B cell (primary cell): Measurements from ENCODE around the gene SGSM1. TPM values are rescaled to one million over a fixed set of nuclear protein-coding genes. Genes with fewer than 3 reads are reported as not detected.
A peak's percentile ranks its signal among the peaks of the same experiment; 100 is the strongest.

Experiments used
- ATAC-seq: fragments of 200-7000 bp; cut with Tn5 transposase; one replicate; pipeline ENCODE4 v1.10.0; 2021; ENCODE audit warnings: low read depth, mild to moderate bottlenecking, moderate number of reproducible peaks, moderate library complexity
- CTCF ChIA-PET: fragments of 350-600 bp; sonication (Branson Sonifier 250); formaldehyde crosslinking; loops from one replicate; lab custom pipeline; 2021; ENCODE audit warnings: antibody characterized with exemption, inconsistent platforms; lab: Charles Lee
- POLR2A ChIA-PET: fragments of 350-600 bp; sonication (Branson Sonifier 250); formaldehyde crosslinking; loops from one replicate; lab custom pipeline; 2021; ENCODE audit warnings: antibody characterized with exemption; lab: Charles Lee
- DNase-seq: peaks from one replicate; pipeline ENCODE4 v3.0.0; 2013
- H2AFZ ChIP-seq: 2 replicates; pipeline ENCODE4 v1.6.1; 2012; ENCODE audit warnings: mild to moderate bottlenecking, low read depth, low read length; ENCODE audit not compliant: insufficient read depth, poor library complexity, severe bottlenecking
- H3K27ac ChIP-seq, 2 donors: 1 replicate in 1 of 2; 2 replicates in 1 of 2; pipeline ENCODE4 v1.5.1; 2012 to 2013; ENCODE audit warnings: low read length in 2 of 2, mild to moderate bottlenecking in 2 of 2, moderate library complexity in 1 of 2
- H3K27me3 ChIP-seq, 4 experiments: fragments of 200-600 bp in 1 of 4; sonication (generic) in 1 of 4; replicated peaks in 1 of 4; 1 replicate in 2 of 4; 2 replicates in 2 of 4; pipeline versions ENCODE4 v1.6.1 to v1.7.0; 2013 to 2016; ENCODE audit warnings: low read length in 3 of 4, mild to moderate bottlenecking in 2 of 4, mixed read lengths in 1 of 4, moderate library complexity in 1 of 4; ENCODE audit not compliant: insufficient read depth in 4 of 4, control insufficient read depth in 3 of 4; ENCODE audit errors: control extremely low read depth in 1 of 4
- H3K36me3 ChIP-seq, 2 experiments: replicated peaks in 1 of 2; 1 replicate in 1 of 2; 2 replicates in 1 of 2; pipeline versions ENCODE4 v1.6.1 to v1.7.1; 2013; ENCODE audit warnings: low read length in 1 of 2; ENCODE audit not compliant: insufficient read depth in 2 of 2, control insufficient read depth in 1 of 2; ENCODE audit errors: control extremely low read depth in 1 of 2, extremely low read depth in 1 of 2
- H3K4me1 ChIP-seq, 2 donors: fragments of 200-600 bp in 1 of 2; sonication (generic) in 1 of 2; 1 replicate in 1 of 2; 2 replicates in 1 of 2; pipeline versions ENCODE4 v1.5.1 to v1.6.1; 2013 to 2017; ENCODE audit warnings: low read length in 2 of 2; ENCODE audit not compliant: control insufficient read depth in 2 of 2, insufficient read depth in 2 of 2
- H3K4me2 ChIP-seq: replicated peaks from 2 replicates; pipeline ENCODE3; 2012; ENCODE audit warnings: mild to moderate bottlenecking, low read depth, low read length; ENCODE audit not compliant: poor library complexity, severe bottlenecking
- H3K4me3 ChIP-seq, 5 experiments: fragments of 200-600 bp in 1 of 5; sonication (generic) in 1 of 5; 1 replicate in 3 of 5; 2 replicates in 2 of 5; pipeline versions ENCODE4 v1.5.1 to v1.7.0; 2011 to 2016; ENCODE audit warnings: low read length in 4 of 5, mild to moderate bottlenecking in 4 of 5, low read depth in 2 of 5, control low read depth in 1 of 5, moderate library complexity in 1 of 5; ENCODE audit not compliant: insufficient read depth in 1 of 5; ENCODE audit errors: control extremely low read depth in 1 of 5, extremely low read depth in 1 of 5
- H3K79me2 ChIP-seq: fragments of 200-600 bp; sonication (generic); one replicate; pipeline ENCODE4 v1.6.0; 2016; ENCODE audit warnings: low read length; ENCODE audit not compliant: control insufficient read depth, insufficient read depth
- H3K9ac ChIP-seq: fragments of 200-600 bp; sonication (generic); 2 replicates; pipeline ENCODE4 v1.6.1; 2017; ENCODE audit warnings: mild to moderate bottlenecking, low read length, moderate library complexity
- H3K9me3 ChIP-seq, 3 donors: one replicate each; pipeline versions ENCODE4 v1.6.1 to v1.7.1; 2013; ENCODE audit warnings: low read length in 2 of 3; ENCODE audit not compliant: control insufficient read depth in 2 of 3, insufficient read depth in 1 of 3; ENCODE audit errors: control extremely low read depth in 1 of 3
- H4K20me1 ChIP-seq: 2 replicates; pipeline ENCODE4 v1.6.0; 2012; ENCODE audit warnings: mild to moderate bottlenecking, low read length; ENCODE audit not compliant: insufficient read depth, control insufficient read depth, poor library complexity, severe bottlenecking
- H3K27ac Mint-ChIP-seq: one replicate; pipeline ENCODE4 v1.8.0; 2021; ENCODE audit warnings: mixed read lengths
- H3K27me3 Mint-ChIP-seq: one replicate; pipeline ENCODE4 v1.8.0; 2021; ENCODE audit warnings: mixed read lengths
- H3K4me1 Mint-ChIP-seq: one replicate; pipeline ENCODE4 v1.8.0; 2021; ENCODE audit warnings: mixed read lengths
- H3K4me3 Mint-ChIP-seq: one replicate; pipeline ENCODE4 v1.8.0; 2021; ENCODE audit warnings: mixed read lengths
- H3K9me3 Mint-ChIP-seq: one replicate; pipeline ENCODE4 v1.8.0; 2022; ENCODE audit warnings: mixed read lengths; ENCODE audit not compliant: insufficient read depth
- EZH2 ChIP-seq: IDR thresholded peaks from 2 replicates; pipeline ENCODE4 v1.6.1; 2012; ENCODE audit warnings: borderline replicate concordance, low read depth, mild to moderate bottlenecking, moderate library complexity, low read length; ENCODE audit not compliant: insufficient read depth, poor library complexity, severe bottlenecking
- WGBS: methylation state at CpG from one replicate; pipeline ENCODE4 v1.1.5; 2013; ENCODE audit warnings: missing lambda C conversion rate; ENCODE audit not compliant: insufficient coverage; 5-methylcytosine and 5-hydroxymethylcytosine counted together
- intact Hi-C: fragments of 100-400 bp; cut with micrococcal nuclease; formaldehyde crosslinking; loops from one replicate; pipeline ENCODE4 v1.10.0; 2022
- polyA plus RNA-seq: library from polyadenylated mRNA; depleted of rRNA; stranded (reverse); fragments of >200 nt; gene quantifications from 2 replicates; pipeline ENCODE4 v1.2.3, GENCODE V29; 2012
- total RNA-seq, 2 donors: library from RNA; stranded (reverse); fragments of 120-200 nt in 1 of 2; gene quantifications; 1 replicate in 1 of 2; 2 replicates in 1 of 2; pipeline versions ENCODE4 v1.2.3 to v1.2.4, GENCODE V29; 2013 to 2022
- TF ChIP-seq, protein P1 (sequence below): fragments of 200-600 bp; IDR thresholded peaks from one replicate; pipeline ENCODE4 v1.8.0; 2022; ENCODE audit warnings: antibody characterized with exemption, mild to moderate bottlenecking

Gene SGSM1
- total and polyA plus RNA-seq, 2 donors (not counting 1 experiment from before 2014, with no cell fraction given), result 0.91 to 1.3 TPM

DNA sequence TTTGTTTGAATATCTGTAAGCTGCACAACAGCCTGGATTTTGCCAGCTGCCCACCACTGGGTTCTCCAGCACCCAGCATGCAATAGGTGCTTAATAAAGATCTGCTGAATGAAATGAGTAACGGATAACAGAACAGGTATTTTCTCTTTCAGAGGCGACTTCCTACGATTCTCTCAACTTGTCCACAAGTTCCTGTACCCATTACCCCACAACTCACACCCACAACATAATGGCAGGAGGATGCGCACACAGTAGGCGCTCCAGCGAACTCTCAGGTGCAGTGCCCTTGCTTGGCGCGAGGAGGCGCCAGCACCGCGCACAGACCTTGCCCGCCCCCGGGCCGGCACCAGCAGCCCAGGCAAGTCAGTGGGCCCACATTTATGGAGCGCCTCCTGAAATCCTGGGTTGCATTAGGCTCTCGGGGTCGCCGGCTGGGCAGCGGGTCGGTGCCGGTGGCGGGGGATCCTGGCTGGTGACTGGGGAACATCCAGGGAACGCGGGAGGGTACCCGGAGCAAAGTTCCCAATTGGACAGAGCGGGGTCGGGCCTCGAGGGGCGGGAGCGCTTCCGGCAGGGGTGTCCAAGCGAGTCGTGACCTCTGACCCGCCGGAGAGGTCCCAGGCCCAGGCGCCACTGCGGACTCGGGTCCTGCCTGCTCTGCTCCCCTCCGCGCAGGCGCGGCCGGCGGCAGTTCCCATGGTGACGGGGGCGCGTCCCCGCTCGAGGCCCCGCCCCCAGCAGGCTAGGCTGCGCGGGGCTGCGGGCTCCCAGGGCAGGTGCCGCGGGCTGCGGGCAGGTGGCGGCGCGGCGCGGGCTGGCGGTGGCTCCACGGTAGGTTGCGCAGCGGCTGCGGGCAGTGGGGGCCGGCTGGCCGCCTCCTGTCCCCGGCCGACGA lies 146.2 kb downstream of the SGSM1 start, which contains the start of gene KIAA1671:
TSS of gene KIAA1671 (plus strand) at position 775 of the 895 bp plus-strand sequence. CDS start 75,284 bp downstream, outside the sequence.
- Histone ChIP-seq H3K4me1 (peaks cover 13 to 15% of the 10 kb centered on the region in 2 donors), H2AFZ (peak within 1 kb of the TSS; percentile 69), H3K9me3 (peaks cover 0 to 16% (median 0%) of the 10 kb centered on the region in 3 donors), H3K79me2 (no peaks in the 10 kb centered on the region), H3K27me3 (peaks cover 0 to 63% (median 25%) of the 10 kb centered on the region in 4 experiments), H3K36me3 (no peaks in the 10 kb centered on the region), H3K9ac (peak within 1 kb of the TSS; percentile 59), H3K27ac (no peak within 1 kb of the TSS), H4K20me1 (no peaks in the 10 kb centered on the region), H3K4me3 (peak within 1 kb of the TSS in 4 of 5 experiments; percentile 39 to 62 (median 51)), H3K4me2 (peak within 1 kb of the TSS; percentile 84)
- ATAC-seq (peak; percentile 87), DNase-seq (peak; percentile 77)
- H3K27me3 Mint-ChIP-seq, result peaks cover 73% of the 10 kb centered on the region
- ChIA-PET CTCF (no interaction called here), POLR2A (no interaction called here)
- WGBS, result 1% methylated on average over 70 of the region's 71 CpGs
- intact Hi-C loops, result no loop called here
- H3K4me3 Mint-ChIP-seq, result peak within 1 kb of the TSS; percentile 75
- H3K4me1 Mint-ChIP-seq, result peaks cover 14% of the 10 kb centered on the region
- H3K27ac Mint-ChIP-seq, result no peak within 1 kb of the TSS
- TF ChIP-seq, protein P1, sequence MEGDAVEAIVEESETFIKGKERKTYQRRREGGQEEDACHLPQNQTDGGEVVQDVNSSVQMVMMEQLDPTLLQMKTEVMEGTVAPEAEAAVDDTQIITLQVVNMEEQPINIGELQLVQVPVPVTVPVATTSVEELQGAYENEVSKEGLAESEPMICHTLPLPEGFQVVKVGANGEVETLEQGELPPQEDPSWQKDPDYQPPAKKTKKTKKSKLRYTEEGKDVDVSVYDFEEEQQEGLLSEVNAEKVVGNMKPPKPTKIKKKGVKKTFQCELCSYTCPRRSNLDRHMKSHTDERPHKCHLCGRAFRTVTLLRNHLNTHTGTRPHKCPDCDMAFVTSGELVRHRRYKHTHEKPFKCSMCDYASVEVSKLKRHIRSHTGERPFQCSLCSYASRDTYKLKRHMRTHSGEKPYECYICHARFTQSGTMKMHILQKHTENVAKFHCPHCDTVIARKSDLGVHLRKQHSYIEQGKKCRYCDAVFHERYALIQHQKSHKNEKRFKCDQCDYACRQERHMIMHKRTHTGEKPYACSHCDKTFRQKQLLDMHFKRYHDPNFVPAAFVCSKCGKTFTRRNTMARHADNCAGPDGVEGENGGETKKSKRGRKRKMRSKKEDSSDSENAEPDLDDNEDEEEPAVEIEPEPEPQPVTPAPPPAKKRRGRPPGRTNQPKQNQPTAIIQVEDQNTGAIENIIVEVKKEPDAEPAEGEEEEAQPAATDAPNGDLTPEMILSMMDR, result peak; percentile 67
- no peak for TF ChIP-seq EZH2
- H3K9me3 Mint-ChIP-seq, result no peaks in the 10 kb centered on the region
